ENCODE measurements around the gene MAPK4. TPM values are rescaled to one million over a fixed set of nuclear protein-coding genes. Genes with fewer than 3 reads are reported as not detected.

The MAPK4 gene
- total RNA-seq, 3 donors from 2014 or later: not detected

DNA sequence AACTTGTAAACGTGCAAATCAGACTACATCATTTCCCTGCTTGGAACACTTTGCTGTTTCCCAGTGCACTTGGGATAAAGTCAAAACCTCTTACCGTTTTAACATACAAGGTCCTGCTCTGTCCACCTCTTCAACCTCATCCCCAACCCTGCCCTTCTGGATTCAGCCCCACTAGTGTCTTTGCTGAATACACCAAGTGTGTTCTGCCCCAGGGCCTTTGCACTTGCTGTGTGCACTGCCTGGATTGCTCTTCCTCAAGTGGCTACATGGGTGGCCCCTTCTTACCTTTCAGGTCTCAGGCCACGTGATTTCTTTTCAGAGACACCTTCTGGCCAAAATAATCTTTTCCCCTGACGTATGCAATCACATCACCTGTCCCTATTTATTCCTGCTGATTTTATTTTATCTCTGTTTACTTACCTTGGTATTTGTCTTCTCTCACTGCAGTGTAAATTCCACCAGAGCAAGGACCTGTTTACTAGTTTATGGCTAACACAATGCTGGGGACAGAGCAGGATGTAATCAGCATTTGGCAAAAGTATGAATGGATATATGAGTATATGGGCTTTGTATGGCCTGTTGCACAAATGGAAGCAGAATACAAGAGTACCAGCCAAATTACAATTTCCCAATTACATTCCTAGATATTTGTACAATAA, 63.9 kb downstream of the MAPK4 start:
- DNase-seq (no peak), ATAC-seq (no peak)
- peaks cover 2% of the 10 kb centered on the region for H3K27me3 Mint-ChIP-seq (ENCODE audit: low read depth)
- no peak overlapping the region for H3K4me3 Mint-ChIP-seq
- no peaks in the 10 kb centered on the region for H3K4me1 Mint-ChIP-seq (ENCODE audit: low read depth)
- H3K9me3 Mint-ChIP-seq: no peaks in the 10 kb centered on the region
- no peaks in the 10 kb centered on the region for H3K36me3 Mint-ChIP-seq (ENCODE audit: insufficient read depth)

GRCh38 chr18:50624981-50625380, 65.1 kb downstream of the MAPK4 start:
- no peaks in the 10 kb centered on the region for H3K9me3 Mint-ChIP-seq
- ATAC-seq (no peak), DNase-seq (no peak)

GRCh38 chr18:50626317-50626716, 66.4 kb downstream of the MAPK4 start:
- H3K4me1 Mint-ChIP-seq (ENCODE audit: low read depth): no peaks in the 10 kb centered on the region
- DNase-seq (no peak), ATAC-seq (no peak)
- no peaks in the 10 kb centered on the region for H3K36me3 Mint-ChIP-seq (ENCODE audit: insufficient read depth)
- H3K4me3 Mint-ChIP-seq: no peak overlapping the region
- no peaks in the 10 kb centered on the region for H3K9me3 Mint-ChIP-seq
- H3K27me3 Mint-ChIP-seq (ENCODE audit: low read depth): no peaks in the 10 kb centered on the region

More at GRCh38 chr18:50624981-50625380, 65.1 kb downstream of the MAPK4 start:
- Mint-ChIP-seq H3K4me1 (ENCODE audit: low read depth) (no peaks in the 10 kb centered on the region), H3K36me3 (ENCODE audit: insufficient read depth) (no peaks in the 10 kb centered on the region), H3K27me3 (ENCODE audit: low read depth) (peaks cover 1% of the 10 kb centered on the region), H3K4me3 (no peak overlapping the region)

DNA sequence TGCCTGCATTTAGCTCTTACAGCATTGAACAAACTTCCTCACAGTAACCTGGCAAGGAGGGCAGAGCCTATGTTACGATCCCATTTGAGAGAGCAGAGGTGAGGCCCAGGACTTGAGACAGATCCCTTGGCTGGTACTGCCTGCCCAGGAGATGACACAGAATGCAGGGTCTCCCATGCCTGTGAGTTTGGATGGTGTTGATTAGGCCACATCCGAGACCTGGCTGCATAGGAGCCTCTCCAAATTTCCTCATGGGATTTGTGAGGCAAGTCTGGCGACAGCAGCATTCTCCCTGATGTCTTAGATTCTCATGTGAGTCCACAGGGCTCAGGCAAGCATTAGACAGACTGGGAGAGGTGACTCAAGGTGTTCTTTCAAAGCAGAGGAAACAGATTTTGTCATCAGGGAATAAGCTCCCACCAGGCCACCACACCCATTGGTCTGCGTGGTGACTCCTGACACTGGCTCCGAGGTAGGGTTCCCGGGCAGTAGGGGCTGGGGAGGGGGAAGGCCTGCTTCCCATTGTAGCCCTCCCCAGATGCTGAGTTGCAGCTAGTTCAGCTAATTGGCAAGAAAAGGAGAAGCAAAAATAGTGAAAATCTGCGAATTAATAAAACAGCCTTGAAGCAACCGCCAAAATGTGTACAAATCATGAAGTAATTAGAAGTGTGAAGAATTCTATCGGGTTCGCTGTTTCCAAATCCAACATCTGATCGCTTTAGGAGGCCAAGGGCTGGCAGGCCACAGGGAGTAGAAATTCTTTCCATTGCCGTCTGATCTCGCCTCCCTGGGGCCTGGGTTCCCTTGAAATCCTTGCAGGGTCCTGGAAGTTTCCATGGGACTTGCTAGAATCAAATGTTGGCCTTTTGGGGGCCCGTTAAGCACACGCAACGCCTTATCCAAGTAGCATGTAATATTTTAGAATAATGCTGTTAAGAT, 68.0 kb downstream of the MAPK4 start:
- Mint-ChIP-seq H3K36me3 (ENCODE audit: insufficient read depth) (no peaks in the 10 kb centered on the region), H3K4me1 (ENCODE audit: low read depth) (no peaks in the 10 kb centered on the region), H3K4me3 (no peak overlapping the region), H3K9me3 (no peaks in the 10 kb centered on the region), H3K27me3 (ENCODE audit: low read depth) (no peaks in the 10 kb centered on the region)
- DNase-seq: no peak
- no peak for ATAC-seq

DNA sequence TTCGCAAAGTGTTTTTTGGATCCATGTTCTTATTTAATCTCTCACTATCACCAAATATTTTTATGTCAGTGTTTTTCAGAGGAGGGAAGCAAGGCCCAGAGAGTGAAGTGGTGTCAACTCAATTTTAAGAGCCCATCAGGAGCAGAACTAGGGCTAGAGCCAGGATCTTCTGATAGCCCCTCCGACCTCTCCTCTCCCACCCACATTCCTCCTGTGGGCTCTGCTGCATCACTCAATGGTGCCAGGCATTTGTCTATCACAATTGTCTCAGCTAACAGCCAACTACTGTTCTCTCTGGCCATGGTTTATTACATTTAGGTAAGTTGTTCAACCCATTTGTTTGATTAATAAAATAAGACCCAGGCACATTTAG, 68.6 kb downstream of the MAPK4 start:
- DNase-seq (no peak), ATAC-seq (no peak)
- no peaks in the 10 kb centered on the region for H3K9me3 Mint-ChIP-seq
- H3K36me3 Mint-ChIP-seq (ENCODE audit: insufficient read depth): no peaks in the 10 kb centered on the region
- no peak overlapping the region for H3K4me3 Mint-ChIP-seq
- H3K27me3 Mint-ChIP-seq (ENCODE audit: low read depth): no peaks in the 10 kb centered on the region
- H3K4me1 Mint-ChIP-seq (ENCODE audit: low read depth): no peaks in the 10 kb centered on the region

DNA sequence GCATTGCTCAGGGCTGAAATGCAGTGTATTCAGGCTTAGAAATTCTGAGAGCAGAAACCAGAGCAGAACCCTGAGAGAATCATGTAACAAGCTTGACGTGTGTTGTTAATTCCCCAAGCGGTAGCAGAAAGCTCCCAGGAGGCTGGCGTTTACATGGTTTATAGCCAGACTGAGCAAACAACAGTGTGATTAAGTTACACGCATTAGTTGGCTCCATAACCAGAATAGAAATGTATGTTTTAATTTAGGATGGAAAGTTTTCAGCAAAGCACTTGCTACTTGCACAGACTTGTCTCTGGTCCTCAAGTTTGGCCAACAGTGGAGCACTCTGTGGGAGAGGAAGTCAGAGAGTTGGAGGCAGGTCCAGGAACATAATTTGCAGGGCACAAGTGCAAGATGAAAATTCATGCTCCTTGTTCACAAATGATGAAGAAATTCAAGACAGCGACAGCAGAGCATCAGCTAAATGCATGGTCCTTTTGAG, 69.3 kb downstream of the MAPK4 start:
- no peaks in the 10 kb centered on the region for H3K27me3 Mint-ChIP-seq (ENCODE audit: low read depth)
- H3K36me3 Mint-ChIP-seq (ENCODE audit: insufficient read depth): no peaks in the 10 kb centered on the region
- no peak for DNase-seq
- no peaks in the 10 kb centered on the region for H3K9me3 Mint-ChIP-seq
- no peak overlapping the region for H3K4me3 Mint-ChIP-seq
- no peak for ATAC-seq
- H3K4me1 Mint-ChIP-seq (ENCODE audit: low read depth): no peaks in the 10 kb centered on the region

DNA sequence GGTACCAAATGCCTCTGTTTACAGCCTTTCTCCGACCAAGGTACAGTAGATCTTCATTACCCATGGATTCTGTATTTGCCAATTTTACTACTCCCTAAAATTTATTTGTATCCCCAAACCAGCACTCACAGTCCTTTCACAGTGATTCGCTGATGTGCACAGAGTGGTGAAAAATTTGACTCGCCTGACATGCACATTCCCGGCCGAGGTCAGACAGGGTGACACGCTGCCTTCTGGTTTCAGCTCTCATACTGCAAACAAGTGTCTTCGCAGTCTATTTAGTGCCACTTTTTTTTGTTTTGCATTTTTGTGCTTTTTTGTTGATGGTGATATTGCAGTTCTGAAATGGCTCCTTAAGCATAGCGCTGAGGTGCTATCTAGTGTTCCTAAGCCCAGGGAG, 71.0 kb downstream of the MAPK4 start:
- no peaks in the 10 kb centered on the region for H3K36me3 Mint-ChIP-seq (ENCODE audit: insufficient read depth)

DNA sequence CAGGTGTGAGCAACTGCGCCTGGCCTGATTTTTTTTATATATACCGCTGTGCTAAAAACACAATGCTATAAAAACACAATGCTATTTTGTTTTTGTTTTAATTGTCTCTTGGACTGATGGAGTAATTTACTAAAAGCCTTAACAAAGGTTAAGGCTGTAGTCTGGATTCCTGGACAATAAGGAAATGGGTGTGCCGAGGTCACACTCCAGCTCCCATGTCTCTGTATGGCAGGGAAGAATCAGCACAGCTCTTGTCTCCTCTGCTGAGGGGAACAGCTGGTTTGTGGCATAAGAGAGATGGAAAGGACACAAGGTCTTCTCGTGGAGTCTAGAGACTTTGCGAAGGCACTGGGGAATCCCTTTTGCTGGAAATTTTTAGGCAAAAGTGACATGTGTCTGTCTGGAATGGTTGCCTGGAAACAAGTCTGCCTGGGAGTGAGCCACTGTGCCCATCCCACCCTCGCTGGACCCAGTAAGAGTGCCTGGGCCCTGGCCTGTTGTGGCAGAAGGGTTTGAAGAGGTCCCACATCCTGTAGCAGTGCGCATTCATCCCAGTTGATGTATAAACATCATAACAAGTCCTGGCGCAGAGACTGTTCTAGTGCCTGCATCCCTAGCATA, 73.1 kb downstream of the MAPK4 start:
- Mint-ChIP-seq H3K4me3 (no peak overlapping the region), H3K27me3 (ENCODE audit: low read depth) (peaks cover 6% of the 10 kb centered on the region), H3K36me3 (ENCODE audit: insufficient read depth) (no peaks in the 10 kb centered on the region), H3K4me1 (ENCODE audit: low read depth) (no peaks in the 10 kb centered on the region), H3K9me3 (no peaks in the 10 kb centered on the region)
- DNase-seq: no peak
- ATAC-seq: no peak

More for the DNA sequence above, 71.0 kb downstream of the MAPK4 start:
- Mint-ChIP-seq H3K4me1 (ENCODE audit: low read depth) (no peaks in the 10 kb centered on the region), H3K4me3 (no peak overlapping the region), H3K27me3 (ENCODE audit: low read depth) (peaks cover under 1% of the 10 kb centered on the region), H3K9me3 (no peaks in the 10 kb centered on the region)
- ATAC-seq (no peak), DNase-seq (no peak)

- Mint-ChIP-seq H3K36me3 (ENCODE audit: insufficient read depth) (no peaks in the 10 kb centered on the region), H3K27me3 (ENCODE audit: low read depth) (peaks cover 9% of the 10 kb centered on the region), H3K4me3 (no peak overlapping the region), H3K9me3 (no peaks in the 10 kb centered on the region), H3K4me1 (ENCODE audit: low read depth) (no peaks in the 10 kb centered on the region)
- ATAC-seq (no peak), DNase-seq (no peak)
These were observed 74.1 kb downstream of the MAPK4 start for GRCh38 chr18:50633992-50634391.

- no peaks in the 10 kb centered on the region for H3K36me3 Mint-ChIP-seq (ENCODE audit: insufficient read depth)
- peaks cover 9% of the 10 kb centered on the region for H3K27me3 Mint-ChIP-seq (ENCODE audit: low read depth)
- H3K4me1 Mint-ChIP-seq (ENCODE audit: low read depth): no peaks in the 10 kb centered on the region
- DNase-seq (no peak), ATAC-seq (no peak)
- H3K9me3 Mint-ChIP-seq: no peaks in the 10 kb centered on the region
- no peak overlapping the region for H3K4me3 Mint-ChIP-seq
These were observed 76.6 kb downstream of the MAPK4 start for GRCh38 chr18:50636366-50637057.

DNA sequence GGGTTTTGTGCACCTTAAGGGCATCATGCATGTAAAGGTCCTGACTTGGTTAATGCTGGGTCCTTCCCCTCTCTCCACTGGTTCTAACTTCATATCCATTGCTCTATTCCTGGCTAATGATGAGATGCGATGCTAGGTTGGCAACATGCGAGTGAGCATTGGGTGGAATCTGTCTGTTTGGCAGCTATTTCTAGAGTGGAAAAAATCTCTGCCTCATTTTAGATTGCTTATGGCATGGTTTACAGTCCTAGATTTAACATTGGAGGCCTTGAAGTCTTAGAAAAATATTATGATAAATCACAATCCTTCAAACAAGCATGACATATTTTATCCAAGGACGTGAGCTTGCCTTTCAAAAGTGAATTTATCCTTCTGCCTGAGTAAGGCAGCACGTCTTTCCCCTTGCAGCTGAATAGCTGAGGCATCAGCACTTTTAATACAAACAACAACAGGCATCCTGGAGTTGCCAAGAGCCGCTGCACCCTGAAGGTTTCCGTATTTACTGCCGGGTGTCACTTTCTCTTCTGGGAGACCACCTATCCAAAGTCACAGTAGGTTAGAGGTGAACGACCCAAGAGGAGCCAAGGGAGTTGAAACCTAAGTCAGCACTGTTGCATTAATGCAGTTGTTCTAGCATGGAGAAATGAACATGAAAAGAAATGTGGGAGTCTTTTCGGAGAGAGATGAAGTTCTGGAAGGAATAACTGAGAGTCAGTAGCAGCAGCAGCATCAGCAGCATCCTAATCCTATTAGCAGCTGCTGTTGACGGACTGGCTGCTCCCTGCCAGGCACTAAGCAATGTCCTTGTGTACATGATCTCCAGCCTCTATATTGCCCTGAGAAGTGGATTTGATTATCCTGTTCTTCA, 78.4 kb downstream of the MAPK4 start:
- no peak overlapping the region for H3K4me3 Mint-ChIP-seq

DNA sequence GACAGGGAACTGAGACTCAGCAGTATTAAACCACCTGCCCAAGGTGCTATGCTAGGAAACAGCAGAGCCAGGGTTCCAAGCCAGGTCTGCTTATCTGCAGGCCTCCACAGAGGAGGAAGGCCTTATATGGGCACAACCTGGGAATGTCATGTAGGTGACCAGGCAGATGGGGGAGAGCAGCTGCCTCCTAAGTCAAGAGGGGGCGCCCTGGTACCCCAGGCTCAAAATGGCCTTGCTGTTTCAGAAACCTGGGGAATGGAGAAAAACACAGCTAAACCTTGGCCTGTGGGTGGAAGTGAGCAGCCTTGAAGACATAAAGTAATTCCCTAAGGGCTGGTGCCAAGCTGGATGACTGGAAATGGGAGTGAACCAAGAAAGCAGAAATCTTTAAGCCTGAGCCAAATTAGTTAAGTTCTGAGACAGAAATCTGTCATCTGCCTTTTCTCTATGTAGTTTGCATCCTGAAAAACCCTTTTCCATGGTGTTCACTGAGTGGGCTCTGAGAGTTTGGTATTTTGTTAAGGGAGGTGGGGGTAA, 79.1 kb downstream of the MAPK4 start:
- Mint-ChIP-seq H3K4me3 (no peak overlapping the region), H3K36me3 (ENCODE audit: insufficient read depth) (no peaks in the 10 kb centered on the region), H3K9me3 (no peaks in the 10 kb centered on the region), H3K27me3 (ENCODE audit: low read depth) (peaks cover 12% of the 10 kb centered on the region), H3K4me1 (ENCODE audit: low read depth) (no peaks in the 10 kb centered on the region)
- ATAC-seq (no peak), DNase-seq (no peak)

More for the DNA sequence above, 78.4 kb downstream of the MAPK4 start:
- DNase-seq (no peak), ATAC-seq (no peak)
- Mint-ChIP-seq H3K27me3 (ENCODE audit: low read depth) (peaks cover 9% of the 10 kb centered on the region), H3K36me3 (ENCODE audit: insufficient read depth) (no peaks in the 10 kb centered on the region), H3K9me3 (no peaks in the 10 kb centered on the region), H3K4me1 (ENCODE audit: low read depth) (no peaks in the 10 kb centered on the region)

DNA sequence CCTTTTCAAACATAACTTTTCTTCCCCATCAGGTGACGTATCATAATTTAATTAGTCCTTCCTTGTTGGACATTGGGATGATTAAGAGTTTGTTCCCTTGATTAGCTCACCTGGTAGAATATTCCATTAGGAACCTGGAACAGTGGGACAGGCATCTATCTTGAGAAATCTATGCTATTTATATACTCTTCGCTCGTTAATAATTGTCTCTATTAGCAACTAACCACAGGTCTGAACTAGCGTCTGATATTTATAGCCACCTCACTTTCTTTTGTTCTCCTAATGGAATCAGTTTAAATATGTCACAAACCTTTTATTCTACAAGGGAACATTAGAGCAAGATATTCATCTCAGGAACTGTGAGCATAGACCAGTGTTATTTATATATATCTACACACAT, 79.8 kb downstream of the MAPK4 start:
- Mint-ChIP-seq H3K36me3 (ENCODE audit: insufficient read depth) (no peaks in the 10 kb centered on the region), H3K4me1 (ENCODE audit: low read depth) (no peaks in the 10 kb centered on the region), H3K4me3 (no peak overlapping the region), H3K9me3 (no peaks in the 10 kb centered on the region), H3K27me3 (ENCODE audit: low read depth) (peaks cover 13% of the 10 kb centered on the region)
- no peak for ATAC-seq
- DNase-seq: no peak
